OCI-LY7 (cell line): Measurements from ENCODE around the gene SNCB. TPM values are rescaled to one million over a fixed set of nuclear protein-coding genes. Genes with fewer than 3 reads are reported as not detected.

Source experiments
- Bru-seq: library from RNA; stranded (reverse); fragments of 400-500 nt; gene quantifications from one replicate; lab custom pipeline; 2021; lab: Mats Ljungman, UMichigan
- BruChase-seq, 2 experiments: library from RNA; stranded (reverse); fragments of 400-500 nt; gene quantifications; one replicate each; lab custom pipeline; 2021; lab: Mats Ljungman, UMichigan
- BruUV-seq: library from RNA; stranded (reverse); fragments of 400-500 nt; replicated peaks from 2 replicates; lab custom pipeline; 2021; lab: Mats Ljungman, UMichigan
- CTCF ChIA-PET: fragments of 300-600 bp; sonication (Branson Sonifier 250); formaldehyde crosslinking; loops from one replicate; lab custom pipeline; 2022; ENCODE audit warnings: antibody characterized with exemption; ENCODE audit not compliant: unreplicated experiment; lab: Charles Lee
- POLR2A ChIA-PET: fragments of 300-600 bp; sonication (Branson Sonifier 250); formaldehyde crosslinking; loops from one replicate; lab custom pipeline; 2022; ENCODE audit warnings: antibody characterized with exemption; lab: Charles Lee
- DNase-seq: peaks from one replicate; pipeline ENCODE4 v3.0.0-alpha.2; 2015; ENCODE audit warnings: low spot score
- H2AFZ ChIP-seq: fragments of 200-600 bp; sonication (generic), shearing (Covaris generic); 2 replicates; pipeline ENCODE4 v1.6.1; 2014; ENCODE audit warnings: mild to moderate bottlenecking, antibody characterized with exemption, low read length, moderate library complexity
- H3K27ac ChIP-seq: fragments of 200-600 bp; sonication (generic); 2 replicates; pipeline ENCODE4 v1.5.1; 2014; ENCODE audit warnings: mixed run types, low read depth, mild to moderate bottlenecking, moderate library complexity, low read length, inconsistent platforms; ENCODE audit not compliant: poor library complexity, severe bottlenecking
- H3K36me3 ChIP-seq: fragments of 200-600 bp; sonication (generic); 2 replicates; pipeline ENCODE4 v1.6.1; 2014; ENCODE audit warnings: mild to moderate bottlenecking, antibody characterized with exemption, low read length, moderate library complexity, mixed read lengths; ENCODE audit not compliant: insufficient read depth
- H3K4me1 ChIP-seq: fragments of 200-600 bp; sonication (generic); 2 replicates; pipeline ENCODE4 v1.5.1; 2014; ENCODE audit warnings: mild to moderate bottlenecking, low read length; ENCODE audit not compliant: insufficient read depth, poor library complexity, severe bottlenecking
- H3K4me2 ChIP-seq: fragments of 200-600 bp; sonication (generic); 2 replicates; pipeline ENCODE4 v1.6.1; 2014; ENCODE audit warnings: mild to moderate bottlenecking, low read length
- H3K4me3 ChIP-seq: fragments of 200-600 bp; sonication (generic); 2 replicates; pipeline ENCODE4 v1.5.1; 2014; ENCODE audit warnings: mild to moderate bottlenecking, low read depth, low read length; ENCODE audit not compliant: poor library complexity, severe bottlenecking
- H3K79me2 ChIP-seq: fragments of 200-600 bp; sonication (generic); 2 replicates; pipeline ENCODE4 v1.6.1; 2016; ENCODE audit warnings: low read depth, mild to moderate bottlenecking, low read length, moderate library complexity, mixed read lengths; ENCODE audit not compliant: insufficient read depth
- H3K9me2 ChIP-seq: fragments of 200-600 bp; sonication (generic); 2 replicates; pipeline ENCODE4 v1.6.1; 2016; ENCODE audit warnings: mild to moderate bottlenecking, low read length, mixed read lengths; ENCODE audit not compliant: insufficient read depth
- H3K9me3 ChIP-seq: fragments of 200-600 bp; sonication (generic); 2 replicates; pipeline ENCODE4 v1.6.1; 2014; ENCODE audit warnings: mild to moderate bottlenecking, mixed run types, low read length, mixed read lengths
- H4K20me1 ChIP-seq: fragments of 200-600 bp; sonication (generic); 2 replicates; pipeline ENCODE4 v1.6.1; 2014; ENCODE audit warnings: mild to moderate bottlenecking, antibody characterized with exemption, low read length, moderate library complexity, mixed read lengths; ENCODE audit not compliant: insufficient read depth
- EZH2phosphoT487 ChIP-seq: fragments of 200-600 bp; sonication (generic); IDR thresholded peaks from 2 replicates; pipeline ENCODE4 v1.6.1; 2018; ENCODE audit warnings: low read depth, borderline replicate concordance, mild to moderate bottlenecking, mixed run types, antibody characterized with exemption, low read length, moderate library complexity, mixed read lengths
- intact Hi-C: fragments of 100-400 bp; cut with micrococcal nuclease; formaldehyde crosslinking; loops from one replicate; pipeline ENCODE4 v1.10.0; 2022; ENCODE audit not compliant: unreplicated experiment
- long read RNA-seq: library from polyadenylated mRNA; stranded (forward); transcript quantifications from one replicate; pipeline ENCODE4 v2.0.0, GENCODE V29; 2022
- total RNA-seq, 2 experiments: library from RNA; depleted of rRNA in 1 of 2; stranded (reverse); fragments of >200 nt in 1 of 2; shearing (Covaris generic) in 1 of 2; gene quantifications; 2 replicates each; pipeline ENCODE4 v1.2.3, GENCODE V29; 2014 to 2022
- TF ChIP-seq, protein P1 (sequence below): fragments of 200-600 bp; sonication (generic); conservative IDR thresholded peaks from 2 replicates; pipeline ENCODE4 v1.5.1; 2014; ENCODE audit warnings: mild to moderate bottlenecking, antibody characterized with exemption, low read length, moderate library complexity, mixed read lengths

Gene SNCB
- total RNA-seq (2014; rRNA removed; shearing (Covaris generic)) (0.50 and 0.70 TPM in 2 replicates), total RNA-seq (2022) (3.5 TPM in 2 replicates), Bru-seq, nascent RNA (percentile 19 among the genes with signal in this experiment), BruChase-seq, experiment 1, labeled RNA remaining after a 6-hour chase (percentile 25 among the genes with signal in this experiment), BruChase-seq, experiment 2, labeled RNA remaining after a 2-hour chase (percentile 26 among the genes with signal in this experiment)
- long read RNA-seq, partial matches to known transcripts = 0 of 6 reads
- long read RNA-seq, other reads (novel, unspliced or antisense) = 1 of 6 reads

DNA sequence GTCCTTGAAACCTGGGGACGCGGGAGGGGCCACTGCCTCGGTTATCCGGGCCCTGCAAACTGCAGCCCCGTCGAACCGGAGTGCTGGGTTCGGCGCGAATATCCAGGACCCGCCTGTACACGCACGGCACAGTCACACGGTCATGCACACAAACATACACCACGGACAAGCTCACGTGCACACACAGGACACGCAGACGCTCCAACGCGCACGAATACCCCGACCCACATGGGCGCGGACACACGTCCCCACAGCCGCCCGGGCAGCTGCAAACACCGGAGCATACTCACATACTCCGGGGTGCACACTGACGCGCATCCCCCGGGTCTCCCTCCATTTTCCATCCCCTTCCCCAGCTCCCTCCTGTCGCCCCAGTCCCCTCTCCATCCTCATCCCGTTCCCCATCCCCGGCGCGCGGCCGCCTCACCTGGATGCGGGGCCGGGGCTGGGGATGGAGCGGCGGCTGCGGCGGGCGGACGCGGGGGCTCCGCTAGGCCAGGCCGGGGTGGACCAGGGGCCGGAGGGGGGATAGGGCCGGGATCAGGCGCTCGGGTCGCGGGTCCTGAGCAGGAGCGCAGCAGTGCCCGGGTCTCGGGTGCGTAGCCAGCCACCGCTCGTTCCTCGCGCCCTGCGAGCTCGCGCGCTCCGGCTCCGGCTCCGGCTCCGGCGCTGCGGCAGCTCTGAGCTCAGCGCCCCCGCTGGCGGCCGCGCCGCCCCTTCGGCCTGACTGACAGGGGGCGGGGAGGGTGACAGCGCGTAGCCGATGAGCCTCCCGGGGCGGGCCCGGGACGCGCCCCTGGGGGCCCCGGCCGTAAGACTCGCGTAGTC, at the start of gene SNCB, which contains the start of gene EIF4E1B:
Gene SNCB, minus strand, starts transcription at position 682 of the 828 bp plus-strand sequence. CDS start 880 bp downstream, outside the sequence.
Gene EIF4E1B, plus strand, starts transcription at position 823 of the 828 bp plus-strand sequence. CDS start 12,113 bp downstream, outside the sequence.
- CTCF ChIA-PET = interaction anchor here (1.0 kb wide), 1 partner anchor 31 kb away, joined by 4 read pairs; no protein-coding TSS in a partner anchor
- H2AFZ ChIP-seq = peak within 1 kb of the TSS; percentile 97
- H3K27ac ChIP-seq = peak within 1 kb of the TSS; percentile 47
- POLR2A ChIA-PET = interaction anchor here (0.6 to 1.6 kb wide), 11 partner anchors 8 to 561 kb away, joined by 3 to 8 read pairs (median 4); partner anchors contain the start of gene TSPAN17
- H3K4me3 ChIP-seq = peak within 1 kb of the TSS; percentile 72
- H4K20me1 ChIP-seq = no peaks in the 10 kb centered on the region
- DNase-seq = peak; percentile 84
- H3K9me2 ChIP-seq = no peaks in the 10 kb centered on the region
- TF ChIP-seq, protein P1, sequence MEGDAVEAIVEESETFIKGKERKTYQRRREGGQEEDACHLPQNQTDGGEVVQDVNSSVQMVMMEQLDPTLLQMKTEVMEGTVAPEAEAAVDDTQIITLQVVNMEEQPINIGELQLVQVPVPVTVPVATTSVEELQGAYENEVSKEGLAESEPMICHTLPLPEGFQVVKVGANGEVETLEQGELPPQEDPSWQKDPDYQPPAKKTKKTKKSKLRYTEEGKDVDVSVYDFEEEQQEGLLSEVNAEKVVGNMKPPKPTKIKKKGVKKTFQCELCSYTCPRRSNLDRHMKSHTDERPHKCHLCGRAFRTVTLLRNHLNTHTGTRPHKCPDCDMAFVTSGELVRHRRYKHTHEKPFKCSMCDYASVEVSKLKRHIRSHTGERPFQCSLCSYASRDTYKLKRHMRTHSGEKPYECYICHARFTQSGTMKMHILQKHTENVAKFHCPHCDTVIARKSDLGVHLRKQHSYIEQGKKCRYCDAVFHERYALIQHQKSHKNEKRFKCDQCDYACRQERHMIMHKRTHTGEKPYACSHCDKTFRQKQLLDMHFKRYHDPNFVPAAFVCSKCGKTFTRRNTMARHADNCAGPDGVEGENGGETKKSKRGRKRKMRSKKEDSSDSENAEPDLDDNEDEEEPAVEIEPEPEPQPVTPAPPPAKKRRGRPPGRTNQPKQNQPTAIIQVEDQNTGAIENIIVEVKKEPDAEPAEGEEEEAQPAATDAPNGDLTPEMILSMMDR = 0 out of 2 replicates have a peak, but pooled peaks have one; percentile 23
- no peak for TF ChIP-seq EZH2phosphoT487
- no peaks in the 10 kb centered on the region; the same call in 1 of the 2 replicates for H3K79me2 ChIP-seq
- no peaks in the 10 kb centered on the region for H3K36me3 ChIP-seq
- no TSS peak for BruUV-seq
- peaks cover 66% of the 10 kb centered on the region for H3K4me1 ChIP-seq
- intact Hi-C loops = loop anchor here (1.0 kb wide), 1 partner anchor 17 kb away; the partner anchor contains the start of gene TSPAN17
- H3K9me3 ChIP-seq = no peaks in the 10 kb centered on the region
- H3K4me2 ChIP-seq = peak within 1 kb of the TSS; percentile 99

DNA sequence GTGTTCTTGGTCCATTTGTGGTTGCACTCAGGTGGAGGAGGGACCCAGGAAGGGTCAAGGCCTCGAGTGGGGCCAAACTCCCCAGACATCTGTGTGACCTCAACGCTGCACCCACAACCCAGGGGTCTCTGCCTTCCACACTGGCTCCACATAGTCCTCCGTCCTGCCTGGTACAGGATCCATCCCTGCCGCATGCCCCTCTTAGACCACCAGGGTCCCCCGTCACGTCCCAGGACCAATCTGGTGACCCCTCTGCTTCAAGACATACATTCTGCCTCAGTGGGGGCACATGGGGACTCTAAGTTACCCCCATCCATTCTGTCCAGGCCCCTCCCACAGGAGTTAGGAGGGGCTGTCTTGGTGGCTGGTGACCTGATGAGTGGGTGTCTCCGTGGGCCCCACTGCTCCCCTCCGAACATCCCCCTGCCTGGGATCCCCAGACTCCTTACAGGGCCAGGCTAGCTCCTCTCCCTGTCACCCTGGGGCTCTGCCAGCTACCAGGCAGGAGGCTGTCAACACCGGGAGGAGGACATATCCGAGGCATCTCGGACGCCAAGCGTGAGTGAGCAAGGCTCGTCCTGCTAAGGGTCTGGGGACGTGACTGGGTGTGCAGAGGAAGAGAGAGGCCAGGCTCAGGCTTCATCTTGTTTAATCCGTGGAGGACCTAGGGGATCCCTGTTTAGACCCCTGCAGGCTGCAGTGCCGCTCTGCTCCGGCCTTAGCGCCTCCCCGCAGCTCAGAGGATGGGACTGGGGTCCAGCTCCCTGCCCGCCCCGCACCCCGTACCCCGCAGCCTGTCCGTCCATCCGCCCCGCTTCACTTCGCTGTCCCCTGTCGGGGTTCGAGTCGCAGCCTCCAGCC, 49.3 kb upstream of the SNCB start:
- H4K20me1 ChIP-seq = no peaks in the 10 kb centered on the region
- no peaks in the 10 kb centered on the region for H3K9me3 ChIP-seq
- POLR2A ChIA-PET = no interaction called here
- intact Hi-C loops = no loop called here
- no peak overlapping the region for H3K4me3 ChIP-seq
- no peaks in the 10 kb centered on the region for H3K36me3 ChIP-seq
- CTCF ChIA-PET = interaction anchor here (0.7 kb wide), 1 partner anchor 139 kb away, joined by 3 read pairs; no protein-coding TSS in a partner anchor
- no peak overlapping the region for H3K4me2 ChIP-seq
- H3K9me2 ChIP-seq = no peaks in the 10 kb centered on the region
- DNase-seq = no peak
- no peaks in the 10 kb centered on the region for H3K4me1 ChIP-seq
- BruUV-seq = no TSS peak
- no peak overlapping the region for H2AFZ ChIP-seq
- H3K27ac ChIP-seq = no peak overlapping the region
- TF ChIP-seq, protein P1 = no peak
- no peak for TF ChIP-seq EZH2phosphoT487
- H3K79me2 ChIP-seq = no peaks in the 10 kb centered on the region
